HUES6 (cell line): Measurements from ENCODE around the gene HSPA8.

ENCODE experiments used
- H3K27ac ChIP-seq: 2 replicates; pipeline ENCODE4 v1.7.0; 2013; ENCODE audit warnings: low read depth, mild to moderate bottlenecking, low read length, inconsistent platforms
- H3K27me3 ChIP-seq: 2 replicates; pipeline ENCODE4 v1.6.1; 2013; ENCODE audit warnings: low read length; ENCODE audit not compliant: control insufficient read depth, insufficient read depth
- H3K36me3 ChIP-seq: 2 replicates; pipeline ENCODE4 v1.6.1; 2013; ENCODE audit warnings: low read length; ENCODE audit not compliant: control insufficient read depth, insufficient read depth
- H3K4me1 ChIP-seq: 2 replicates; pipeline ENCODE4 v1.6.1; 2013; ENCODE audit warnings: low read length; ENCODE audit not compliant: control insufficient read depth, insufficient read depth
- H3K4me3 ChIP-seq: 2 replicates; pipeline ENCODE4 v1.5.1; 2013; ENCODE audit warnings: low read depth, low read length
- H3K9ac ChIP-seq: one replicate; pipeline ENCODE4 v1.6.1; 2013; ENCODE audit warnings: mild to moderate bottlenecking, low read length
- H3K9me3 ChIP-seq: 2 replicates; pipeline ENCODE4 v1.6.1; 2013; ENCODE audit warnings: low read depth, low read length; ENCODE audit not compliant: control insufficient read depth, insufficient read depth

HSPA8 gene

DNA sequence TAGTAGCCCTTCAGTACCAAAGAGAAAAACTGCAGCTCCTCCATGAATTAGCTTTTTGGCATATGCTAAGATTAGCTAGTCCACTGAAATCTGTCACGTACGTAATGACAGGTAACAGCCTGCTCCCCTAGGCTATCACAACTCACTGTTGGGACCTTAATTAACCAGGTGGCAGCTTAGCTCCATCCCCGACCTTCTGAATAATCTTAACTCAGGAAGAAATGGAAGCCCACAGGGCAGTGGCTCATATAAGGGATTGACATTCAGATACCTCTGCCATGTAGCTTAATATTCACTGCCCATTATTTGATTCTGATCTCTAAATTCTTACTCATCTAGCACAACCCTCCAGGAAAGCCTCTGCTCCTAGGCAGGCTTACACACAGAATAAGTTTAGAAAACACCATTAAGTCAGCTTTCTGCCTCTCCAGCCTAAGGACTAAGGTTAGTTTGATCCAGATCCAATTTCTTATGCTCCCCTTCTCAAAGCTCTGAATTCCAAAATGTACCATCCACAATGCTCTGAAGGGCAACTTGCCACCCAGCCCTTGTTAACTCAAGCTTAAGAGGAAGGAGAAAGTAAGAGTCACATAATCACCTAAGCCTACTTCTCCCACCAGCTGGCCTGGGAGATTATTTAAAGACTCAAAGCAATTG lies 5.0 kb downstream of the HSPA8 start:
- no peaks in the 10 kb centered on the region for H3K27me3 ChIP-seq
- H3K4me3 ChIP-seq, result no peak overlapping the region
- peaks cover 77% of the 10 kb centered on the region for H3K36me3 ChIP-seq
- H3K9ac ChIP-seq, result no peak overlapping the region
- no peaks in the 10 kb centered on the region for H3K9me3 ChIP-seq
- no peak overlapping the region for H3K27ac ChIP-seq
- peaks cover 7% of the 10 kb centered on the region; the same call in 1 of the 2 replicates for H3K4me1 ChIP-seq

DNA sequence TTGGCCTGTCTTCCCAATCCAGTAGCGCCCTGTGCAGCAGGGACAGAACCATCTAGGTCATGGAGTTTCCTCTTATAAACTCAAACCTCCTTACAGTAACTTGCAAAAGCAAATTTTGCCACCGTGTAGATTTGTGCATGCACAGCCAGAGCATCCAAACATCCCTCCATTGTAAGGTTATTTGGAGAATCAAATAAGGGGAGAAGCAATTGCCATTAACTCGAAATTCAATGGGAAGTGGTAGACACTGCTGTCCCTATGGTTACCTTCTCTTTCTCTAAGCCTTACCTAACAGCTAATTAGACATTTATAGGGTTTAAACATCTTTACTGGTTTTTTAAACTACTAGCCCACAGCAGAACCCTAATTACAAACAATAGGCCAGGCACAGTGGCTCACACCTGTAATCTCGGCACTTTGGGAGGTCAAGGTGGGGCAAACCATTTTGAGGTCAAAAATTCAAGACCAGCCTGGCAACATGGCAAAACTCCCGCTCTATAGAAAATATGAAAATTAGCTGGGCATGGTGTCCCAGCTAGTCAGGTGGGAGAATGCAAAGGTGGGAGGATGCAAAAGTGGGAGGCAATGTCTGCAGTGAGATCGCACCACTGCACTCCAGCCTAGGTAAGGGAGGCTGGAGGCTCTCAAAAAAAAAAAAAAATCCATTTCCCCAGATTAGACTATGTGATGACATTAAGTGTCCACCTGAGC lies 6.6 kb downstream of the HSPA8 start:
- Histone ChIP-seq H3K9me3 (no peaks in the 10 kb centered on the region), H3K27me3 (no peaks in the 10 kb centered on the region), H3K4me3 (no peak overlapping the region), H3K27ac (no peak overlapping the region), H3K36me3 (peaks cover 62% of the 10 kb centered on the region), H3K4me1 (0 out of 2 replicates have a peak, but pooled peaks cover 3% of the 10 kb centered on the region), H3K9ac (no peak overlapping the region)

- no peak overlapping the region for H3K4me3 ChIP-seq
- H3K27ac ChIP-seq, result no peak overlapping the region
- H3K27me3 ChIP-seq, result no peaks in the 10 kb centered on the region
- peaks cover 53% of the 10 kb centered on the region for H3K36me3 ChIP-seq
- 0 out of 2 replicates have a peak, but pooled peaks cover under 1% of the 10 kb centered on the region for H3K4me1 ChIP-seq
- no peaks in the 10 kb centered on the region for H3K9me3 ChIP-seq
- no peak overlapping the region for H3K9ac ChIP-seq
These were observed 7.5 kb downstream of the HSPA8 start for GRCh38 chr11:123054301-123055065.

DNA sequence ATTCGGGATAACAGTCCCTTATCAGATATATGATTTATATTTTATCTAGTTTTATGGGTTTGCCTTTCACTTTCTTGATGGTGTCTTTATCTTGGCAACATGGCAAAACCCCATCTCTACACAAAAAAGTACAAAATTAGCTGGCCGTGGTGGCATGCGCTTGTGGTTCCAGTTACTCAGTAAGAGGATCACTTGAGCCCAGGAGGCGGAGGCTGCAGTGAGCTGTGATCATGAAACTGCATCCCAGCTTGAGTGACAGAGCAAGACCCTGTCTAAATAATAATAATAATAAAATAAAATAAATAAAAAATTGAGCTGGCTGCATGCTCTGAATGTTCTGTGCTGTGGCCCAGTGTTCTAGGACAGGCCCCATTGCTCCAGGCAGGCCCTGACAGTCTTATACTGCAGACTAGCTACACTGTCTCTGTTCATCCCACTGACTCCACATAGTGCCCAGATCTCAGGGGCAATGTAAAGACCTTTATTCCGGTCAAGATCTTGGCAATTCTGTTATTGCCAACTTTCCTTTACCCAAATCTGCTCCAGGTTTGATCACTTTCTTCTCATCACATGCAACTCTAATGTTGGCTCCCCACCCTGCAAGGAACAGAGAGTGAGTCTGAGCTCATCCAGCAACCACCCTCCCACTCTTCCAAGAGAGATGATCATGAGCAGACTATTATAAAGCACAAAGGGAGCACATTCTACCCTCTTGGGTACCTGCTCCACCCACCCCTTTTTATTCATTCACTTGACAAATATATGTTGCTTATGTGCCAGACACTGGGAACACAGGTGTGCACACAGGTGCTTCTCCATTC lies 8.8 kb downstream of the HSPA8 start:
- Histone ChIP-seq H3K27me3 (no peaks in the 10 kb centered on the region), H3K4me1 (no peaks in the 10 kb centered on the region), H3K36me3 (peaks cover 39% of the 10 kb centered on the region), H3K27ac (no peak overlapping the region), H3K9me3 (no peaks in the 10 kb centered on the region), H3K9ac (no peak overlapping the region), H3K4me3 (no peak overlapping the region)

GRCh38 chr11:123051634-123052033 lies 10.3 kb downstream of the HSPA8 start:
- no peaks in the 10 kb centered on the region for H3K9me3 ChIP-seq
- H3K36me3 ChIP-seq, result peaks cover 25% of the 10 kb centered on the region
- no peak overlapping the region for H3K4me3 ChIP-seq
- H3K27me3 ChIP-seq, result no peaks in the 10 kb centered on the region
- no peaks in the 10 kb centered on the region for H3K4me1 ChIP-seq
- no peak overlapping the region for H3K9ac ChIP-seq
- no peak overlapping the region for H3K27ac ChIP-seq

- no peak overlapping the region for H3K4me3 ChIP-seq
- H3K27ac ChIP-seq, result no peak overlapping the region
- no peaks in the 10 kb centered on the region for H3K4me1 ChIP-seq
- no peaks in the 10 kb centered on the region for H3K9me3 ChIP-seq
- no peaks in the 10 kb centered on the region for H3K27me3 ChIP-seq
- peaks cover 20% of the 10 kb centered on the region for H3K36me3 ChIP-seq
- no peak overlapping the region for H3K9ac ChIP-seq
These were observed 10.8 kb downstream of the HSPA8 start for GRCh38 chr11:123051146-123051545.

DNA sequence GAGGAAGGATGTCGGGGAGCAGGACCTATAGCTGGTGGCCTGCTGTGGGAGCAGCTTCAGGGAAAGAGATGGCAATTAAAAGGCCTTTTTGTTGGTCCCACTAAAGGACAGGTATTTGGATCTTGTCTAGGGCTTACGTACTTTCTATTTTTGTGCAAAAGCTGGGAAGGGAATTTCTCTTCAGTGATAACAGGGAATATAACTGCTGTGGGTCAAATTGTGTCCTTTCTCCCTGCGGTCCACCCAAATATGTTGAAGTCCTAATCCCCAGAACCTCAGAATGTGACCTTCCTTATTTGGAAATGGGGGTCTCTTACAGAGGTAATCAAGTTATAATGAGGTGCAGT lies 14.0 kb downstream of the HSPA8 start:
- Histone ChIP-seq H3K27me3 (no peaks in the 10 kb centered on the region), H3K4me3 (no peak overlapping the region), H3K27ac (no peak overlapping the region), H3K36me3 (no peaks in the 10 kb centered on the region), H3K4me1 (no peaks in the 10 kb centered on the region), H3K9me3 (no peaks in the 10 kb centered on the region), H3K9ac (no peak overlapping the region)

DNA sequence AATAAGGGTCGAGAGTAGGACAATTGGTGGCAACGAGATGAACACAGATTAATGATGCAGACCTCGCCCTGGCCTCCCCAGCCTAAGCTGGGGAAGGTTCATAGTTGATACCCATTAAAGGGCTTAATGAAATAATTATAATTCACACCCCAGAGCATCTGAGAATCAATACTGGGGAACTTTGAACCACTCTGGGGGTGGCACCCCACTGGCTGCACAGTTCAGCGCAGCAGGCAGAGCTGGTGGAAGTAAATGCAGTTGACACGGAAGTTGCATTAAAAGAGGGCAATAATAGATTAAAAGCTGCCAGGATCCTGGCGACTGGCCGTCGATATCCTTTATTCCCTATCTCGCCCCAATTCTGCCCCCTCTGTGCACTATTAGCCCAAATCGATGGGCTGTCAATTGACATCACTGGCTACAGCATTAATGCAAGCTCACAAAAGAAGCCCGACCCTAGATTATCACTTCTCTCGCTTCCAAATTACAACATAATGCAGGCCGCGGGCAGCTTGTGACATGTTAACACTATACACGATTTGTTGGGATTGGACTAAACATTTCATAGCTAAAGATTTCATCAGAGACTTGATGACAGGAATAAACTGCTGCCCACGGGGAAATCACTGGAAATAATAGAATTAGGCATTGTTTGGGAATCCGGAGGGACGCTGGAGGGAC lies 14.5 kb downstream of the HSPA8 start:
- Histone ChIP-seq H3K36me3 (no peaks in the 10 kb centered on the region), H3K9ac (no peak overlapping the region), H3K9me3 (no peaks in the 10 kb centered on the region), H3K4me1 (no peaks in the 10 kb centered on the region), H3K4me3 (no peak overlapping the region), H3K27ac (no peak overlapping the region), H3K27me3 (no peaks in the 10 kb centered on the region)

- Histone ChIP-seq H3K9me3 (no peaks in the 10 kb centered on the region), H3K27me3 (no peaks in the 10 kb centered on the region), H3K4me3 (no peak overlapping the region), H3K9ac (no peak overlapping the region), H3K36me3 (no peaks in the 10 kb centered on the region), H3K27ac (no peak overlapping the region), H3K4me1 (no peaks in the 10 kb centered on the region)
These were observed 15.3 kb downstream of the HSPA8 start for GRCh38 chr11:123046473-123047259.

DNA sequence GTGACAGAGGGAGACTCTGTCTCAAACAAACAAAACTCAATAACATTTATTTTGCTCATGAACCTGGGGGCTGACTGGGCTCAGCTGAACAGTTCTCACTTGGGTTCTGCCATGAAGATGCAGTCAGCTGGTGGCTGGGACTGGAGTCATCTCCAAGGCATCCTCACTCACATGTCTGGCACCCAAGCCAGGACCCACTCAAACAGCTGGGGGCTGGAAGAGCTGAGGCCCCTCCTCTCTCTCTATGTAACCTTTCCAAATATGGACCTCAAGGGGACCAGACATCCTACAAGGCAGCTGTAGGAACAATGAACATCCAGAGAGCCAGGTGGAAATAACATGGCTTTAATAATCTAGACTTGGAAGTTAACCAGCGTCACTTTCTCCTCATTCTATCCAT lies 16.8 kb downstream of the HSPA8 start:
- no peaks in the 10 kb centered on the region for H3K9me3 ChIP-seq
- no peaks in the 10 kb centered on the region for H3K36me3 ChIP-seq
- H3K4me1 ChIP-seq, result no peaks in the 10 kb centered on the region
- no peak overlapping the region for H3K9ac ChIP-seq
- no peaks in the 10 kb centered on the region for H3K27me3 ChIP-seq
- H3K4me3 ChIP-seq, result no peak overlapping the region
- H3K27ac ChIP-seq, result no peak overlapping the region
